HepG2 (cell line): ENCODE measurements around the gene MIEF2. TPM values are rescaled to one million over a fixed set of nuclear protein-coding genes. Genes with fewer than 3 reads are reported as not detected.

Source experiments
- ATAC-seq: fragments of 200-7000 bp; cut with Tn5 transposase; 3 replicates; pipeline ENCODE4 v1.9.1; 2020; ENCODE audit warnings: mild to moderate bottlenecking, moderate library complexity
- BruUV-seq: library from RNA; stranded (reverse); fragments of 400-500 nt; replicated peaks from 2 replicates; lab custom pipeline; 2021; lab: Mats Ljungman, UMichigan
- CTCF ChIA-PET: fragments of 300-600 bp; formaldehyde crosslinking; extraction: SDS; loops from one replicate; lab custom pipeline; 2021; ENCODE audit warnings: low total read pairs, inconsistent platforms, low intra/inter-chr PET ratio; lab: Yijun Ruan, JAX
- POLR2A ChIA-PET: fragments of 350-600 bp; sonication (Branson Sonifier 250); formaldehyde crosslinking; loops from one replicate; lab custom pipeline; 2020; ENCODE audit warnings: antibody characterized with exemption, inconsistent platforms; lab: Yijun Ruan, JAX
- DNase-seq: peaks from one replicate; pipeline ENCODE4 v3.0.0-alpha.2; 2015; ENCODE audit warnings: low spot score
- FAIRE-seq: peaks from 3 replicates; lab custom pipeline; 2011; peaks lifted over from hg19 to GRCh38; lab: Jason Lieb, UNC
- H2AFZ ChIP-seq: one replicate; pipeline ENCODE4 v1.6.1; 2011; ENCODE audit warnings: low read length, inconsistent platforms
- H3K27ac ChIP-seq: fragments of 300-600 bp; 3 replicates; pipeline ENCODE4 v1.8.0; 2011; ENCODE audit warnings: mixed run types, mild to moderate bottlenecking, mixed read lengths, low read length, inconsistent platforms; ENCODE audit not compliant: insufficient read depth; ENCODE audit errors: extremely low read length
- H3K27me3 ChIP-seq, 2 experiments: fragments of 200-600 bp in 1 of 2; 2 replicates in 1 of 2; 3 replicates in 1 of 2; pipeline versions ENCODE4 v1.6.0 to v1.8.0; 2011; ENCODE audit warnings: low read length in 2 of 2, mild to moderate bottlenecking in 2 of 2, moderate library complexity in 2 of 2, inconsistent platforms in 1 of 2; ENCODE audit not compliant: insufficient read depth in 2 of 2, control insufficient read depth in 1 of 2
- H3K36me3 ChIP-seq, 2 experiments: fragments of 200-600 bp in 1 of 2; replicated peaks in 1 of 2; 2 replicates in 1 of 2; 3 replicates in 1 of 2; pipeline versions ENCODE4 v1.5.1 to v1.8.0; 2011; ENCODE audit warnings: low read length in 2 of 2, inconsistent platforms in 1 of 2; ENCODE audit not compliant: insufficient read depth in 2 of 2, control insufficient read depth in 1 of 2
- H3K4me1 ChIP-seq: 2 replicates; pipeline ENCODE4 v1.5.1; 2012; ENCODE audit warnings: low read length, inconsistent platforms; ENCODE audit not compliant: insufficient read depth
- H3K4me2 ChIP-seq: 2 replicates; pipeline ENCODE4 v1.6.0; 2011; ENCODE audit warnings: low read depth, low read length, inconsistent platforms
- H3K4me3 ChIP-seq, 3 experiments: fragments of 200-600 bp in 1 of 3; sonication (generic), shearing (Covaris generic) in 1 of 3; replicated peaks in 1 of 3; 2 replicates each; pipeline ENCODE4 v1.5.1; 2011 to 2016; ENCODE audit warnings: low read length in 3 of 3, inconsistent platforms in 2 of 3, low read depth in 2 of 3, mild to moderate bottlenecking in 2 of 3, control low read depth in 1 of 3, mixed read lengths in 1 of 3; ENCODE audit not compliant: insufficient read depth in 1 of 3
- H3K79me2 ChIP-seq: one replicate; pipeline ENCODE4 v1.6.1; 2011; ENCODE audit warnings: low read length, inconsistent platforms; ENCODE audit not compliant: insufficient read depth
- H3K9ac ChIP-seq: 2 replicates; pipeline ENCODE4 v1.6.0; 2011; ENCODE audit warnings: mild to moderate bottlenecking, low read depth, low read length, inconsistent platforms; ENCODE audit not compliant: insufficient read depth
- H3K9me3 ChIP-seq: 2 replicates; pipeline ENCODE4 v1.5.1; 2012; ENCODE audit warnings: mild to moderate bottlenecking, low read length
- H4K20me1 ChIP-seq: 2 replicates; pipeline ENCODE4 v1.6.0; 2011; ENCODE audit warnings: inconsistent platforms, mild to moderate bottlenecking, low read length, moderate library complexity; ENCODE audit not compliant: insufficient read depth
- ATM ChIP-seq: fragments of 450-650 bp; IDR thresholded peaks from 2 replicates; pipeline ENCODE4 v1.7.1; 2017; ENCODE audit warnings: mild to moderate bottlenecking, borderline replicate concordance
- GABPB1 ChIP-seq: IDR thresholded peaks from 2 replicates; pipeline ENCODE4 v1.6.1; 2016; ENCODE audit warnings: mild to moderate bottlenecking, missing genetic modification reagents, moderate library complexity, missing compliant biosample characterization
- HNRNPLL ChIP-seq: fragments of 200-400 bp; formaldehyde crosslinking; IDR thresholded peaks from 2 replicates; pipeline ENCODE4 v1.6.1; 2017; ENCODE audit warnings: mild to moderate bottlenecking, low read depth, low read length; ENCODE audit not compliant: poor library complexity, severe bottlenecking
- ISL2 ChIP-seq: sonication (generic); formaldehyde crosslinking; IDR thresholded peaks from 2 replicates; pipeline ENCODE4 v1.5.0; 2020; ENCODE audit warnings: missing genetic modification reagents
- MTA1 ChIP-seq: sonication (generic); formaldehyde crosslinking; IDR thresholded peaks from 2 replicates; pipeline ENCODE4 v1.4.0; 2020; ENCODE audit warnings: missing genetic modification reagents, mild to moderate bottlenecking, borderline replicate concordance
- RAD51 ChIP-seq: fragments of 450-650 bp; IDR thresholded peaks from 2 replicates; pipeline ENCODE4 v1.6.1; 2016; ENCODE audit warnings: borderline replicate concordance
- SALL1 ChIP-seq: sonication (generic); formaldehyde crosslinking; IDR thresholded peaks from 2 replicates; pipeline ENCODE4 v1.8.0; 2022; ENCODE audit warnings: mild to moderate bottlenecking, missing genetic modification reagents
- SMYD3 ChIP-seq: sonication (generic); formaldehyde crosslinking; IDR thresholded peaks from 2 replicates; pipeline ENCODE4 v1.8.1; 2023; ENCODE audit warnings: mild to moderate bottlenecking, missing genetic modification reagents
- SNRNP70 ChIP-seq: fragments of 200-400 bp; formaldehyde crosslinking; IDR thresholded peaks from 2 replicates; pipeline ENCODE4 v1.6.1; 2017; ENCODE audit warnings: mild to moderate bottlenecking, low read depth, low read length, moderate library complexity
- SRSF4 ChIP-seq: fragments of 200-400 bp; formaldehyde crosslinking; IDR thresholded peaks from one replicate; pipeline ENCODE4 v1.6.1; 2018; ENCODE audit warnings: mild to moderate bottlenecking, low read depth, low read length, moderate library complexity; ENCODE audit not compliant: poor library complexity, severe bottlenecking
- ZNF329 ChIP-seq: sonication (generic); formaldehyde crosslinking; IDR thresholded peaks from 2 replicates; pipeline ENCODE4 v1.9.0; 2021; ENCODE audit warnings: low read depth, mild to moderate bottlenecking, missing genetic modification reagents
- ZNF703 ChIP-seq: sonication (generic); formaldehyde crosslinking; IDR thresholded peaks from 2 replicates; pipeline ENCODE4 v1.5.1; 2020; ENCODE audit warnings: missing genetic modification reagents, mild to moderate bottlenecking, moderate library complexity, borderline replicate concordance
- ZNF746 ChIP-seq: sonication (generic); formaldehyde crosslinking; IDR thresholded peaks from 2 replicates; pipeline ENCODE4 v1.8.0; 2022; ENCODE audit warnings: mild to moderate bottlenecking, missing genetic modification reagents
- WGBS: methylation state at CpG from one replicate; pipeline ENCODE4 v1.1.6; 2017; ENCODE audit warnings: low lambda C conversion rate; 5-methylcytosine and 5-hydroxymethylcytosine counted together
- in situ Hi-C: cut with HindIII; loops from 2 replicates; pipeline ENCODE4 v1.10.0; 2017; ENCODE audit warnings: low pct_unique_long_range_greater_than_20kb; ENCODE audit not compliant: extremely low pct_ligation_motif_present
- intact Hi-C: fragments of 100-400 bp; cut with micrococcal nuclease; formaldehyde crosslinking; loops from one replicate; pipeline ENCODE4 v1.10.0; 2022; ENCODE audit not compliant: unreplicated experiment
- polyA plus RNA-seq, 8 experiments: library from polyadenylated mRNA; depleted of rRNA in 3 of 8; stranded (reverse) in 7 of 8; unstranded in 1 of 8; fragments of >200 nt; fragmentation: Illumina TruSeq in 4 of 8; extraction: Trizol in 4 of 8; gene quantifications; 2 replicates each; pipeline versions ENCODE4 v1.2.1 to v1.2.3, GENCODE V29; 2011 to 2016; ENCODE audit warnings: low read depth in 4 of 8, missing spikeins in 1 of 8, mixed read lengths in 1 of 8; ENCODE audit not compliant: insufficient read depth in 1 of 8
- total RNA-seq, 5 experiments: library from RNA; depleted of rRNA; stranded (reverse); fragments of >200 nt; fragmentation: Illumina TruSeq; extraction: Trizol; gene quantifications; 2 replicates each; pipeline ENCODE4 v1.2.3, GENCODE V29; 2016; ENCODE audit warnings: low read depth in 1 of 5
- TF ChIP-seq, protein P1 (sequence below), 2 experiments: sonication (generic) in 1 of 2; formaldehyde crosslinking in 1 of 2; IDR thresholded peaks; 2 replicates each; pipeline versions ENCODE4 v1.4.0 to v1.6.1; 2016 to 2020; ENCODE audit warnings: borderline replicate concordance in 1 of 2, low read depth in 1 of 2, mild to moderate bottlenecking in 1 of 2, missing genetic modification reagents in 1 of 2
- TF ChIP-seq, protein P2 (sequence below): sonication (generic); formaldehyde crosslinking; IDR thresholded peaks from 2 replicates; pipeline ENCODE4 v1.4.0; 2020; ENCODE audit warnings: missing genetic modification reagents
- TF ChIP-seq, protein P3 (sequence below): sonication (generic); formaldehyde crosslinking; IDR thresholded peaks from 2 replicates; pipeline ENCODE4 v1.5.0; 2020; ENCODE audit warnings: missing genetic modification reagents, mild to moderate bottlenecking, borderline replicate concordance
- TF ChIP-seq, protein P4 (sequence below): sonication (generic); formaldehyde crosslinking; IDR thresholded peaks from 2 replicates; pipeline ENCODE4 v1.5.0; 2020; ENCODE audit warnings: missing genetic modification reagents

The MIEF2 gene
- total and polyA plus RNA-seq, 2 of the 13 experiments (the other 11 are each of a cell fraction or from before 2014, with no cell fraction given), result 6.0 to 8.0 TPM

DNA sequence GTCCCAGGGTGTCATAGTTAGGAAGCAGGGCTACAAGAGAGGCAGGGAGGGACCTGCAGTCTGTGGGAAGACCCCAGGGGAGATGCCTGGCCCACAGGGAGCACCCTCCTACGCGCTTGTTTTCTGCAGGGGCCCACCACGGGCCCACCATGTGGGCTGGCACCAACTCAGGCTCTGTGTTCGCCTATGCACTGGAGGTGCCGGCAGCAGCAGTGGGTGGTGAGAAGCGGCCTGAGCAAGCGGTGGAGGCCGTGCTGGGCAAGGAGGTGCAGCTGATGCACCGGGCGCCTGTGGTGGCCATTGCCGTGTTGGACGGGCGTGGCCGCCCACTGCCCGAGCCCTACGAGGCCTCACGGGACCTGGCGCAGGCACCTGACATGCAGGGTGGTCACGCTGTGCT, 20.0 kb upstream of the MIEF2 start:
- no peak overlapping the region for H3K4me3 ChIP-seq
- POLR2A ChIA-PET, result no interaction called here
- intact Hi-C loops, result no loop called here
- in situ Hi-C loops, result no loop called here
- BruUV-seq, result no TSS peak
- no peak overlapping the region for H3K4me2 ChIP-seq
- H3K27ac ChIP-seq, result no peak overlapping the region
- no peaks in the 10 kb centered on the region for H4K20me1 ChIP-seq
- no peaks in the 10 kb centered on the region for H3K79me2 ChIP-seq
- TF ChIP-seq ZNF746 (CRISPR knock-in tag) (no peak), ISL2 (CRISPR knock-in tag) (no peak), SRSF4 (no peak), SMYD3 (no peak), ATM (no peak), ZNF329 (no peak), GABPB1 (CRISPR knock-in tag) (no peak), ZNF703 (CRISPR knock-in tag) (no peak), RAD51 (no peak), MTA1 (CRISPR knock-in tag) (no peak), SALL1 (CRISPR knock-in tag) (no peak), SNRNP70 (no peak), HNRNPLL (no peak)
- TF ChIP-seq, protein P1, sequence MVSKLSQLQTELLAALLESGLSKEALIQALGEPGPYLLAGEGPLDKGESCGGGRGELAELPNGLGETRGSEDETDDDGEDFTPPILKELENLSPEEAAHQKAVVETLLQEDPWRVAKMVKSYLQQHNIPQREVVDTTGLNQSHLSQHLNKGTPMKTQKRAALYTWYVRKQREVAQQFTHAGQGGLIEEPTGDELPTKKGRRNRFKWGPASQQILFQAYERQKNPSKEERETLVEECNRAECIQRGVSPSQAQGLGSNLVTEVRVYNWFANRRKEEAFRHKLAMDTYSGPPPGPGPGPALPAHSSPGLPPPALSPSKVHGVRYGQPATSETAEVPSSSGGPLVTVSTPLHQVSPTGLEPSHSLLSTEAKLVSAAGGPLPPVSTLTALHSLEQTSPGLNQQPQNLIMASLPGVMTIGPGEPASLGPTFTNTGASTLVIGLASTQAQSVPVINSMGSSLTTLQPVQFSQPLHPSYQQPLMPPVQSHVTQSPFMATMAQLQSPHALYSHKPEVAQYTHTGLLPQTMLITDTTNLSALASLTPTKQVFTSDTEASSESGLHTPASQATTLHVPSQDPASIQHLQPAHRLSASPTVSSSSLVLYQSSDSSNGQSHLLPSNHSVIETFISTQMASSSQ (IDR thresholded peaks at IDR 0.05; ENCODE audit: low read depth), result no peak
- TF ChIP-seq, protein P1 (CRISPR knock-in tag; IDR thresholded peaks at IDR 0.05; ENCODE audit: borderline replicate concordance), result no peak
- TF ChIP-seq, protein P2, sequence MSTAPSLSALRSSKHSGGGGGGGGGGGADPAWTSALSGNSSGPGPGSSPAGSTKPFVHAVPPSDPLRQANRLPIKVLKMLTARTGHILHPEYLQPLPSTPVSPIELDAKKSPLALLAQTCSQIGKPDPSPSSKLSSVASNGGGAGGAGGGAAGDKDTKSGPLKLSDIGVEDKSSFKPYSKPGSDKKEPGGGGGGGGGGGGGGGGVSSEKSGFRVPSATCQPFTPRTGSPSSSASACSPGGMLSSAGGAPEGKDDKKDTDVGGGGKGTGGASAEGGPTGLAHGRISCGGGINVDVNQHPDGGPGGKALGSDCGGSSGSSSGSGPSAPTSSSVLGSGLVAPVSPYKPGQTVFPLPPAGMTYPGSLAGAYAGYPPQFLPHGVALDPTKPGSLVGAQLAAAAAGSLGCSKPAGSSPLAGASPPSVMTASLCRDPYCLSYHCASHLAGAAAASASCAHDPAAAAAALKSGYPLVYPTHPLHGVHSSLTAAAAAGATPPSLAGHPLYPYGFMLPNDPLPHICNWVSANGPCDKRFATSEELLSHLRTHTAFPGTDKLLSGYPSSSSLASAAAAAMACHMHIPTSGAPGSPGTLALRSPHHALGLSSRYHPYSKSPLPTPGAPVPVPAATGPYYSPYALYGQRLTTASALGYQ (CRISPR knock-in tag), result no peak
- TF ChIP-seq, protein P3, sequence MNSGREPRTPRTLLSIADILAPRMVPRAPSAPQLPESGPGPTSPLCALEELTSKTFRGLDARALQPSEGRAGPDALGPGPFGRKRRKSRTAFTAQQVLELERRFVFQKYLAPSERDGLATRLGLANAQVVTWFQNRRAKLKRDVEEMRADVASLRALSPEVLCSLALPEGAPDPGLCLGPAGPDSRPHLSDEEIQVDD (CRISPR knock-in tag), result no peak
- TF ChIP-seq, protein P4, sequence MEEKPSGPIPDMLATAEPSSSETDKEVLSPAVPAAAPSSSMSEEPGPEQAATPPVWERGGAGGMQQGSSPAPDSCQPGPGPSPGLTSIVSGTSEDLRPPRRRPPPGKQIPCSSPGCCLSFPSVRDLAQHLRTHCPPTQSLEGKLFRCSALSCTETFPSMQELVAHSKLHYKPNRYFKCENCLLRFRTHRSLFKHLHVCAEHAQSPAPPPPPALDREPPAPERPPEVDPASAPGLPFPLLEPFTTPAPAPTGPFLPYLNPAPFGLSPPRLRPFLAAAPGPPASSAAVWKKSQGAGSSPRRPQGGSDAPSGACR (CRISPR knock-in tag), result no peak
- ATAC-seq, result no peak
- H3K4me1 ChIP-seq, result no peaks in the 10 kb centered on the region
- DNase-seq, result no peak
- no peak overlapping the region for H2AFZ ChIP-seq
- no peak for FAIRE-seq
- 97% methylated on average over 11 of the region's 19 CpGs for WGBS
- no peak overlapping the region for H3K9ac ChIP-seq
- no peaks in the 10 kb centered on the region for H3K9me3 ChIP-seq
- no peaks in the 10 kb centered on the region for H3K27me3 ChIP-seq
- peaks cover 12 to 14% of the 10 kb centered on the region in 2 experiments; a peak in 4 of 5 replicates for H3K36me3 ChIP-seq
- CTCF ChIA-PET, result no interaction called here
